Activated T-cell treated with anti-CD3 and anti-CD28 coated beads, Interleukin-2, amount 50 U/mL, for 72 hours (primary cell): ENCODE data around the gene REPS2. TPM values are rescaled to one million over a fixed set of nuclear protein-coding genes. Genes with fewer than 3 reads are reported as not detected.

Experiments used
- ATAC-seq, 2 donors: fragments of 150-1000 bp; cut with Tn5 transposase; replicated peaks in 1 of 2; 2 replicates each; pipeline ENCODE4 v1.10.0; 2021; ENCODE audit warnings: moderate library complexity in 2 of 2, mild to moderate bottlenecking in 1 of 2
- DNase-seq, 2 donors: peaks; one replicate each; pipeline ENCODE4 v3.0.0; 2021 to 2022; ENCODE audit warnings: mixed read lengths in 1 of 2
- H3K27ac Mint-ChIP-seq: one replicate; pipeline ENCODE4 v1.8.0; 2022; ENCODE audit warnings: mild to moderate bottlenecking, moderate library complexity, mixed read lengths
- H3K27me3 Mint-ChIP-seq: one replicate; pipeline ENCODE4 v1.8.0; 2022; ENCODE audit warnings: low read depth, mixed read lengths
- H3K36me3 Mint-ChIP-seq, 2 donors: one replicate each; pipeline ENCODE4 v1.8.0; 2022; ENCODE audit warnings: mixed read lengths in 2 of 2, mild to moderate bottlenecking in 1 of 2; ENCODE audit not compliant: insufficient read depth in 2 of 2
- H3K4me1 Mint-ChIP-seq: one replicate; pipeline ENCODE4 v1.8.0; 2022; ENCODE audit warnings: low read depth, mixed read lengths
- H3K4me3 Mint-ChIP-seq, 2 donors: one replicate each; pipeline ENCODE4 v1.8.0; 2022; ENCODE audit warnings: mild to moderate bottlenecking in 2 of 2, mixed read lengths in 2 of 2, moderate library complexity in 2 of 2
- H3K9me3 Mint-ChIP-seq, 2 donors: one replicate each; pipeline ENCODE4 v1.8.0; 2022; ENCODE audit warnings: mixed read lengths in 2 of 2
- total RNA-seq, 2 donors: library from RNA; stranded (reverse); gene quantifications; one replicate each; pipeline ENCODE4 v1.2.3, GENCODE V29; 2022

The REPS2 gene
- total RNA-seq, 2 donors from 2014 or later, result 0.39 to 0.67 TPM

DNA sequence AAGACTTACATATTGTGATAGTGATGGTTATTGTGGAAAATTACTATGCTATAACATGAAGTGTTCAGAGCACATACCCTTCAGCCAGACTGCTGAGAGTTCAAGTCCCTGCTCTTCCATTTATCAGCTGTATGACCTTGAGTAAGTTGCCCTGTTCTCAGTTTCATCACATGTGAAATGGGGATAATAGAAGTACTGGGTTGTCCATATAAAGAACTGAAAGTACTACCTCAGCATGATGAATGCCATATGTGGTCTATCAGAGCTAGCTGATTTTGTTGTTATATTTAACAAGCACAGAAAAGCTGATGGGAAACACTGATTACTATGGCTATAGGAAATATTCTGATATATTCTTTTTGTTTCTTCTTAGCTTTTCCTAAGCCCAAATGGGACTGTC lies 115.6 kb downstream of the REPS2 start:
- no peaks in the 10 kb centered on the region for H3K4me1 Mint-ChIP-seq
- no peak overlapping the region for H3K4me3 Mint-ChIP-seq
- H3K36me3 Mint-ChIP-seq, result no peaks in the 10 kb centered on the region
- no peak overlapping the region for H3K27ac Mint-ChIP-seq
- ATAC-seq (no peak), DNase-seq (no peak)
- peaks cover 21% of the 10 kb centered on the region for H3K27me3 Mint-ChIP-seq
- no peaks in the 10 kb centered on the region for H3K9me3 Mint-ChIP-seq

DNA sequence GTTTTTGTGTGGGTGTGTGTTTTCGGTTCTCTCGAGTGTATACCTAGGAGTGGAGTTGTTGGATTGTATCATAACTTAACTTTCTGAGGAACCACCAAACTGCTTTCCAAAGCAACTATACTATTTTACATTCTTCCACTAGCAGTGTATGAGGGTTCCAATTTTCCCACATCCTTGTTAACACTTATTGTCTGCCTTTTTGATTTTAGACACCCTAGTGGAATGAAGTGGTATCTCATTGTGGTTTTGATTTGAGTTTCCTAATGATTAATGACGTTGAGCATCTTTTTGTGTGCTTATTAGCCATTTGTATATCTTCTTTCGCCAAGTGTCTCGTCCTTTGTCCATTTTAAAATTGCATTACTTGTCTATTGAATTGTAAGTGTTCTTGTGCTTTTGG lies 118.6 kb downstream of the REPS2 start:
- DNase-seq (no peak), ATAC-seq (no peak)
- Mint-ChIP-seq H3K4me3 (no peak overlapping the region), H3K27ac (no peak overlapping the region), H3K36me3 (no peaks in the 10 kb centered on the region), H3K9me3 (no peaks in the 10 kb centered on the region), H3K27me3 (peaks cover 24% of the 10 kb centered on the region), H3K4me1 (no peaks in the 10 kb centered on the region)

DNA sequence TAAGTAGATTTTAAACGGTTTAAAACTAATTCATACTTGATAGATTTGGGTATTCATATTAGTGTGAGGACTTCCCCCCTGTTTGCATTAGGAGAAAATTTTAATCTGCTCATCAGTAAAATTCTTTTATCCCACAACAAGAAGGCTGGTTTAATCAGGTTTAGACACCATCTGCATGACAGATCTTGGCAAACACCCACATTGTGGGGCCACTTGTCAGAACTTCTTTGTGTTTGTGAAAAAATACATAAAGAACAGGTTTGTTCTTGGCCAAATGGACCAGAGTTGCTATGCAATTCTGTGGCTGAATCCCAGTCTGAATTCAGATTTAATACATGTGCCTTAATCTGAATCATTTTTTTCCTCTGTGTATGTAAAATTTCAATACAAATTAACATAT lies 121.1 kb downstream of the REPS2 start:
- peaks cover 23% of the 10 kb centered on the region for H3K27me3 Mint-ChIP-seq
- no peak overlapping the region for H3K27ac Mint-ChIP-seq
- H3K4me1 Mint-ChIP-seq, result no peaks in the 10 kb centered on the region
- no peaks in the 10 kb centered on the region for H3K36me3 Mint-ChIP-seq
- no peaks in the 10 kb centered on the region for H3K9me3 Mint-ChIP-seq
- DNase-seq (no peak), ATAC-seq (no peak)
- H3K4me3 Mint-ChIP-seq, result no peak overlapping the region

DNA sequence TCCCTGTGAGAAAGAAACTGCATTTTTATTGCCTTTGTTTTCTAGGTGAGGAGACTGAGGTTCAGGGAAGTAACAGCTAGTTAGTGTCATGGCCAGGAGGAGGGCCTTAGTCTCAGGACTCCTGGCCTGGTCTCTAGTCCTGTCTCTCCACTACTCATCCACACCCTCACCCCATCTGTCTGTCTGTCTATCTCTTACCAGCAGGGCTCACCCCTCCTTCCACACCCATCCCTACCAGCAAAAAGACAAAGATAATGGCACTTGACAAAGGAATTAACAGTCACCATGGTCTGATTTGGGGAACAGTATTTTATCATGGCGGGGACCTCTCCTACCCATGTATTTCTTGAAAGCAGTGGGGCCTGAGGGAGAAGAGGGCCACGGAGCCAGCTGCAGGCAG lies 125.8 kb downstream of the REPS2 start:
- Mint-ChIP-seq H3K4me3 (no peak overlapping the region), H3K4me1 (no peaks in the 10 kb centered on the region), H3K27me3 (peaks cover 50% of the 10 kb centered on the region), H3K27ac (no peak overlapping the region), H3K36me3 (no peaks in the 10 kb centered on the region), H3K9me3 (no peaks in the 10 kb centered on the region)
- no peak for ATAC-seq
- no peak for DNase-seq

DNA sequence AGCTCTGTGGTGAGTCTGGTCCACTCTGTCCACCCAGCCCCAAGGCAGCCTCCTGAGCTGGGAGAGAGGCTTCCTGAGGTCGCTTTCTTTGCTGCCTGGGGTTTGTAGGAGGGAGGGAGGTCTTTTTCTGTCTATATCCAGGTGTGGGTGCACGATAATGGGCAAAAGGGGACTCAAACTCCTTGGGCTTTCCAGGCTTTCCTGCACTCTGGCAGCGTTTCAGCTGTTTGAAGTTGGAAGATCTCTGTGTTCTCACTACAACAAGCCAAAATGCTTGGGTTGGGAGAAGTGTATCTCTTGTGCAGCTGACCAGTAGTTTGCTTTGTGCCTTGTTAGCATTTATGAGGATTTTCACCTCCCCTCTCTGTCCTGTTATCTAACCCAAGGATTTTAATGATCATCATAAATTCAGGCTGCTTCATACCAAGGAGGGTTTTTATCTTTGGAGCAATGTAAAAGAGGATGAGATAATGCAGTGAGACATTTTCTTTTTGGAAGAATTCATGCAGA lies 126.3 kb downstream of the REPS2 start:
- Mint-ChIP-seq H3K27me3 (peaks cover 50% of the 10 kb centered on the region), H3K36me3 (no peaks in the 10 kb centered on the region), H3K4me1 (no peaks in the 10 kb centered on the region), H3K9me3 (no peaks in the 10 kb centered on the region), H3K27ac (no peak overlapping the region), H3K4me3 (no peak overlapping the region)
- DNase-seq, result no peak
- no peak for ATAC-seq

DNA sequence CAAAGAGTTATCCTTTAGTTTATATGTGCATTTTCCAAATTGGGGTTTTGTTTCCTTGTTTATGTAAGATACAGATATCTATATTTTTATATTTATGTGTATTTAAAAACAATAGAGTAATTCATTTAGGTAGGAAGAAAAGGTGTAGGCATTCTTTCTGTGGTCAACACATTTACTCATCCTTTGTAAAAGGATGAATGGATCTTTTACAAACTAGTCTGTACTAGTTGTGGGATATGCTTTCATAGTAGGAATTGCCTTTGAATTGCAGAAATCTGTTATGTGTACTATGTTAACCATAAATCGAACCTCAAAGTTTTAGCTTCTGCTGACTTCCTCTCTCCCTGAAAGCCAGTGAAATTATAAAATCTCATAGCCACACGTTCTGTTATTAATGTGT lies 128.5 kb downstream of the REPS2 start:
- H3K27me3 Mint-ChIP-seq, result peaks cover 48% of the 10 kb centered on the region
- no peak for ATAC-seq
- no peaks in the 10 kb centered on the region for H3K36me3 Mint-ChIP-seq
- DNase-seq, result no peak
- no peaks in the 10 kb centered on the region for H3K4me1 Mint-ChIP-seq
- no peak overlapping the region for H3K4me3 Mint-ChIP-seq
- no peaks in the 10 kb centered on the region for H3K9me3 Mint-ChIP-seq
- H3K27ac Mint-ChIP-seq, result no peak overlapping the region

DNA sequence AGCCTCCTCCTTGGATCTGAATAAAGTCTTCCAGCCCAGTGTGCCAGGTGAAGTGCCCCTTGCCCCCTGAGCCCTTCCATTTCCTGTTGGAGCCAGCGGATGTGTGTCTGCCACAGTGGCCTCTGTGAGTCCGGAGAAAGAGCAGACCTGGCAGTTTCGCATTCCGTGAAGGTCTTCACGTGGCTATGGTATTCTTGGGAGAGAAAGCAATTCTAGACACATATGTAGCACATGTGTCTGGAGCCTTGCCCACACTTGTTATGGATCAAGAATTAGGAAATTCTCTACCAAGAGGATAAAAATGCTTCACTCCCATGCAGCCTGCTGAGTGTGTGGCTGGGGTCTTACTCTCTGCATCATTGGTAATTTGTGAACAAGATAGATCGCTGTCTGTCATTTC lies 130.9 kb downstream of the REPS2 start:
- H3K27me3 Mint-ChIP-seq, result peaks cover 35% of the 10 kb centered on the region
- H3K36me3 Mint-ChIP-seq, result no peaks in the 10 kb centered on the region
- no peak overlapping the region for H3K4me3 Mint-ChIP-seq
- H3K9me3 Mint-ChIP-seq, result no peaks in the 10 kb centered on the region
- H3K4me1 Mint-ChIP-seq, result no peaks in the 10 kb centered on the region
- DNase-seq (no peak), ATAC-seq (no peak)
- H3K27ac Mint-ChIP-seq, result no peak overlapping the region

DNA sequence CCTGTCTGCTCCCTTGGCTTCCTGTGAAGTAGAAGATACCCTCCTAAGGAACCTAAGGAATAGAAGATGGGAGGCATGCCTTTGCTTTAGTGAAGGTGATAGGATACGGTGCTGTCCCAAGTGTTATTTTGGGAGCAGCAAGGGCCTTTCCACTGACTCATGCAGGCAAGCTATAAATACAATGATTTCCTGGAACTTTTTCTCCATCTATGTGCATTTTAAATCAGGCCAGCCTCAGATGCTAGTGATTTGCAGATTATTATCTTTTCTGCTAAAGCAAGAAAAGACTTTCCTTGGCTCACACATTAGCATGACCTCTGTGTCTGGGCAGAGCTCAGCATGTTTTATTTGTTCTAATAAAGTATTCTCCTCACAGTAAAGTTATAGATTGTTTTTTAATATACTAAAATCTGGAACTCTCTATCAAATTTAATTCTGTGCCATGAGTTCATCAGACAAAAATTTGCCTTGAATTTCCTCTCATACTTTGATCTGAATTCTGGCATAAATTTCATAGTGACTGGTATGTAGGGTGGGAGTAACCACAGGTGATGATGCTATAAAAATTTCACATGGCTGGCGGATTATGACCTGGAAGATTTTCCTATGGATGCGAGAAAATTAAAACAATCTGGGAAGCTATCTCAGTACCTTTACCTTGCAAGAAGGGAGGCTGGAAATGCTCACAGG lies 131.7 kb downstream of the REPS2 start:
- DNase-seq, result no peak
- no peaks in the 10 kb centered on the region for H3K4me1 Mint-ChIP-seq
- peaks cover 27% of the 10 kb centered on the region for H3K27me3 Mint-ChIP-seq
- no peak overlapping the region for H3K27ac Mint-ChIP-seq
- H3K9me3 Mint-ChIP-seq, result no peaks in the 10 kb centered on the region
- H3K4me3 Mint-ChIP-seq, result no peak overlapping the region
- H3K36me3 Mint-ChIP-seq, result no peaks in the 10 kb centered on the region
- ATAC-seq, result no peak

DNA sequence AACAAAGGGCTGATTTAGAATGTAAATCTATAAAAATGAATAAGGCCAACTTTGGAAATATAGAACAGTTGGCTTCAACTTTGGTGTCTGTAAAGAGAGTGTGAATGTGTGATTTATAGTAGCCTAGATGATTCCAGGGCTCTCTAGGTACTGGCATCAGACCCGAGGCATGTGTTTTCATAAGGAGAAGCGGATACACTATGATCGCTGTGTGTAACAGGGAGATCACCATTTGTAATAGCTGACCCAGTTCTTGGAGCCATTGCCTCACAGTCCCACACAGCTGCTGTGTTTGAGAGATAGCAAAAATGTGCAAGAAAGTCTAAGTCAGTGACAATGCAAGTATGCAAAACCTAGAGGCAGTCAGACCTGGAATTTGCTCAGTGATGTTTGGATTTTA lies 135.1 kb downstream of the REPS2 start:
- Mint-ChIP-seq H3K27ac (no peak overlapping the region), H3K4me3 (no peak overlapping the region), H3K27me3 (peaks cover 30% of the 10 kb centered on the region), H3K36me3 (no peaks in the 10 kb centered on the region), H3K9me3 (no peaks in the 10 kb centered on the region), H3K4me1 (no peaks in the 10 kb centered on the region)
- ATAC-seq (no peak), DNase-seq (no peak)

DNA sequence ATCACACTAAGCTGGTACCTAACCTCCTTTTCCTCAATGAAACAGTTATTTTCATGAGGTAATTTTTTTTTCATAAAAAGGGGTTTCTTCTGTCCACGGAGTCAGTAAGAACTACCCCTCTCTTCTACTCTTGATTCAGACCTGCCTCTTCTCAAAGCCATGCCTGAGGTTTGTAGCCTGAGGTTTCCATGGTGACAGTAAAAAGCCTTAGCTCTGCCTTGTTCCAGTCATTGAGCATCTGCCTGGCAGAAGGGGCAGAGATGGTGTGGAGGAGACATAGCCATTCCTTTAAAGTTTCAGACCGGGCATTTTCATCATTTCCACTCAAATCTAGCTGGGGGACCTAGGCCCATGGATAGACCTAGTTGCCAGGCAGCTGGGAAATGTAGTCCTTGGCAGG lies 135.5 kb downstream of the REPS2 start:
- H3K4me1 Mint-ChIP-seq, result no peaks in the 10 kb centered on the region
- ATAC-seq (no peak), DNase-seq (no peak)
- no peak overlapping the region for H3K4me3 Mint-ChIP-seq
- H3K27ac Mint-ChIP-seq, result no peak overlapping the region
- H3K9me3 Mint-ChIP-seq, result no peaks in the 10 kb centered on the region
- H3K36me3 Mint-ChIP-seq, result no peaks in the 10 kb centered on the region
- peaks cover 32% of the 10 kb centered on the region for H3K27me3 Mint-ChIP-seq

DNA sequence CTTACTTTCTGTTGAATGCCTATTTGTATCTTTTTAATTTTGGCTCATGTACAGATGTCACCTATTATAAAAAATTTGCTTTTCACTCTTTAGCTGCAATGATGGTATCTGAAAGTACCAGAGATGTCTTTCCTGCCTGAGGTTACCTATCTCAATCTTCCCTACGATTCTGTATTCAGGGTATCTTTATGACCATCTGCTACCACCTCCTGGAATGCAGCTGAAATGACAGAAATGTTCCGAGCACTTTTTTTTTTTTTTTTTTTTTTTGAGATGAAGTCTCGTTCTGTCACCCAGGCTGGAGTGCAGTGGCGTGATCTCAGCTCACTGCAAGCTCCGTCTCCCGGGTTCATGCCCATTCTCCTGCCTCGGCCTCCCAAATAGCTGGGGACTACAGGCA lies 136.4 kb downstream of the REPS2 start:
- no peak for ATAC-seq
- no peaks in the 10 kb centered on the region for H3K36me3 Mint-ChIP-seq
- no peak for DNase-seq
- H3K27me3 Mint-ChIP-seq, result peaks cover 32% of the 10 kb centered on the region
- H3K9me3 Mint-ChIP-seq, result no peaks in the 10 kb centered on the region
- no peaks in the 10 kb centered on the region for H3K4me1 Mint-ChIP-seq
- H3K27ac Mint-ChIP-seq, result no peak overlapping the region
- no peak overlapping the region for H3K4me3 Mint-ChIP-seq

DNA sequence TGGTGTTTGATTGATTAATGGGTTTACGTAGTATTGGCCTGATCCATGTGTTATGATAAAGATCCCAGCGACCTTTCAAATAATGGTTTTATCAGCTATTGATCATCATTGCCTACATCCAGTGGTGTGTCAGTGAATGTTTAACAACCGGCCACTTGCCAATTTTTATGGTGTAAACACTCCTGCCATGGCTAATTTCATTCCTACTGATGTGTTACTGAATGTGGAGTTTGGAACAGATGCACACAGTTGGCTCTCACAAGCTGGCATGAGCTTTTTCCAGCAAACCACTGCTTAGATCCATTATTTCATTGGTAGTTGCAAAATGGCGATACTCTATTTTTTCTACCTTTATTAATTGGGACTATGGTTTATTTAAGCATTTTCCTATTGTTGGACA lies 139.9 kb downstream of the REPS2 start:
- Mint-ChIP-seq H3K4me1 (no peaks in the 10 kb centered on the region), H3K27me3 (peaks cover 41% of the 10 kb centered on the region), H3K36me3 (no peaks in the 10 kb centered on the region), H3K4me3 (no peak overlapping the region), H3K9me3 (peaks cover 2 to 3% of the 10 kb centered on the region in 2 donors), H3K27ac (no peak overlapping the region)
- ATAC-seq (no peak), DNase-seq (no peak)

DNA sequence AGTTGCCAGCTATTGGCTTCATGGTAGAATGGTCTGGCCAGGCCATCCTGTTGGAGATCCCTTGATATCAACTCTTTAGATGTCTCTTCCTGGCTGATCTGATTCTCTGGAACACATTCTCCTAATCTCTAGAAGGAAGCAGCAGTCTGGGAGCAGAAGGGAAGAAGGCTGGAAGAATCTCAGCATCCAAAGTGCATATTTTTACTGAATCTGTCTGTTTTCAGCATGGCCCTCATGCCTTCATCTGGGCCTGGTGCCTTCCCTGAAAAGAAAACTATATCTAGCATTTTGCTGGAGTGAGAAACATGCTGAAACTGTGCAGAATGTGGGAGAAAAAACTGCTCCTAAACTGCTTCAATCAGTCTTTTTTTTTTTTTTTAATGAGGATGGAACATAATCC lies 148.7 kb downstream of the REPS2 start:
- DNase-seq (no peak), ATAC-seq (no peak)
- Mint-ChIP-seq H3K4me1 (no peaks in the 10 kb centered on the region), H3K9me3 (peaks cover 0 to 1% of the 10 kb centered on the region in 2 donors), H3K36me3 (peaks cover 0 to 3% of the 10 kb centered on the region in 2 donors), H3K27me3 (peaks cover 37% of the 10 kb centered on the region), H3K4me3 (no peak overlapping the region), H3K27ac (no peak overlapping the region)
